ENCODE data around the gene CDH22. TPM values are rescaled to one million over a fixed set of nuclear protein-coding genes. Genes with fewer than 3 reads are reported as not detected.
A peak's percentile ranks its signal among the peaks of the same experiment; 100 is the strongest.

Gene CDH22
- total RNA-seq, 1 donor from 2014 or later: 5.5 TPM

DNA sequence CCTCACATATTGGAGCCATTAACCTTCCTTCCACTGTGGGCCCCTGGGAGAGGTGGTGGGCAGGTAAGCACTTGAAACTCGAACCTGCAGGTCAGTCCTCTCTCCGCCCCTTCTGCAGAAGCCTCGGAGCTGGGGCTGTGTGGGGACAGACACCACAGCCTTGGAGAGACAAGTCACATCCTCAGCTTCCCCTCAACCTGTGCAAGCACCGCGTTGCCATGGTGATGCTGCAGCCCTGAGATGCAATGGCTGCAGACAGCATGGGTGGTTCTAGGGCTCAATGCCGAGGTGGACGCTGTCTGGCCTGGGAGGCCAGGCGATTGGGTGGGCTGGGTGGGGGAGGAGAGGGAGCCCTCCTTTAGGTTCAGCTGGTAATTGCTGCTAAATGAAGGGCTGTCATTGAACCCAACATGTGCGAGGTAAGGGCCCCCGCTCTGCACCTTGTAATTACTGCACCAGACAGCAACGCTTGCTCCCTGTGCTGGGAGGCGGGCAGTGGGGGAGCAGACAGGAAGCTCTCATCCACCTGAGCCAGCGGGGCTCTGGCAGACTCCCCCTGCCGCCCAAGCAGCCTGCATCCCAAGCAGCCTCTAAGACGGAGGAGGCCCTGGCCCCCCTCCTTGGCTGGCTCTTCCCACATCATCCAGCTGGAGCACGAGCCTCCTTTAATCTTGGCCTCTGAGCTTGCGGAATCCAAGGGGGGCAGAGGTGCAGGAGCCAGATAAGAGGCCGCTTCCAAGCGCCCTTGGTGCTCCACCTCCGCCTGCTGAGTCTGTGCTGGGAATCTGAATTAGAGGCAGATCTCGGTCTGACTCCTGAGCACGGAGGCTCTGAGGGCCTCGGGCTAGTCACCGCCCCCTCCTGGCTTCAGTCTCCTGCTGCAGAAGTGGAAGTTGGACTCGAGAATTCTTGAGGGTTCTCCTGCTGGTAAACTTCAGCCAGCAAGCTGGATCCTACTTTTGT, 39.8 kb upstream of the CDH22 start:
- intact Hi-C loops (cut with DNase I): loop anchor here (5.0 kb wide), 2 partner anchors 216 to 326 kb away; no protein-coding TSS in a partner anchor
- DNase-seq: peak; percentile 56

DNA sequence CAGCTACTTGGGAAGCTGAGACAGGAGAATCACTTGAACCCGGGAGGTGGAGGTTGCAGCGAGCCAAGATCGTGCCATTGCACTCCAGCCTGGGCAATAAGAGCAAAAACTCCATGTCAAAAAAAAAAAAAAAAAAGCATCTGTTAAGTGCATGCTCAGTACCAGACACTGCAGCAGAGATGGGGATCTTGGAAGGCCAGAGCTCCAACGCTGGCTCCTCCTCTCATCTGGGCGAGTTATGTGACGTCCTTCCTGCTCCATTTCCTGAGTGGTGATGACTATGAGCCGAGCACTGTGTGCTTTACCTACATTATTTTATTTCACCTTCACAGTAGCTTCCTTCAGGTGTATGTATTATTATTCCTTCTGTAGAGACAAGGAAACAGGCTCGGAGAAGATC, 38.5 kb upstream of the CDH22 start:
- DNase-seq (no peak), ATAC-seq (ENCODE audit: poor library complexity) (no peak)
- intact Hi-C loops (cut with DNase I): loop anchor here (5.0 kb wide), 2 partner anchors 214 to 324 kb away; no protein-coding TSS in a partner anchor

More for the DNA sequence above, 39.8 kb upstream of the CDH22 start:
- peak; percentile 65 for ATAC-seq (ENCODE audit: poor library complexity)

DNA sequence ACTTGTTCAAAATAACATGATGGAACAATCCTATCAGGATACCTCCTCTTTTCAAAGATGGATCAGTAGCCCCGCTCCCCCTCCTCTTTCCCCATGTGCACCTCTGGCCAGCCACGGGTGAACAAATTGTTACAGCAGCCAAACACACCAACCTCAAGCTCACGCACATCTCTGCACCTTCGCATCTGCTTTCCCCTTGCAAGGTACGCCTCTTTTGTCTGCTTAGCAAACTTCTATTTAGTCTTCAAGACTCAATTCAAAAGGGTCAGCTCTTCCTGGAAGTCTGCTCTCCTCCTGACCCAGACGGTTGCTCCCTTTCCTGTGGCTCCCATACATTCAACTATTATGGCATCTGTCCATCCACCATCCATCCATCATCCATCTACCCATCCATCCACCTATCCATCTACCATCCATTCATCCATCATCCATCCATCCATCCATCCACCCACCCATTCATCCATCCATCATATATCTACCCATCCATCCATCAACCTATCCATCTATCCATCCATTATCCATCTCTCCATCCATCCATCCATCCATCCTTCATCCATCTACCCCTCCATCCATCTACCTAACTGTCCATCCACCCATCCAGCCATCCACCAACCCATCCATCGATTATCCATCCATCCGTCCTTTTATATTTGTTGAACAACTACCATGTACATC, 36.3 kb upstream of the CDH22 start:
- intact Hi-C loops (cut with DNase I): loop anchor here (5.0 kb wide), 2 partner anchors 212 to 322 kb away; no protein-coding TSS in a partner anchor
- ATAC-seq (ENCODE audit: poor library complexity) (no peak), DNase-seq (no peak)

DNA sequence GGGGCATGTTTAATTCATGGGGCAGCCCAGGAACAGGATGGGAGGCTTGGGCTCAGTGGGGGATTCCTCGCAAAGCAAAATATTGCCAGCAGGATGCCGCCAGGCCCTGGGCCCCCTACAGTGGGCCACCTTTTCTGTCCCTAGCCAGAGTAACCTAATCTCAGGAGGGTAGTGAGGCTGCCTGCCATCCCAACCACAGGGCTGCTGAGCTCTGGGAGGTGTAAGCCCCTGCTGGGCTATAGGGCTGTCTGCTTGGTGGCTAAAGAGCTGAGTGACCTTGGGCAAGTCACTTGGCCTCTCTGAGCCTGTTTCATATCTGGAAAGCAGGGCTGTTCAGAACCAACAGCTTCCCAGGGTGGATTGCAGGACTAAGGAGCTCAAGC, 35.7 kb upstream of the CDH22 start:
- intact Hi-C loops (cut with DNase I): no loop called here
- no peak for DNase-seq
- ATAC-seq (ENCODE audit: poor library complexity): no peak

DNA sequence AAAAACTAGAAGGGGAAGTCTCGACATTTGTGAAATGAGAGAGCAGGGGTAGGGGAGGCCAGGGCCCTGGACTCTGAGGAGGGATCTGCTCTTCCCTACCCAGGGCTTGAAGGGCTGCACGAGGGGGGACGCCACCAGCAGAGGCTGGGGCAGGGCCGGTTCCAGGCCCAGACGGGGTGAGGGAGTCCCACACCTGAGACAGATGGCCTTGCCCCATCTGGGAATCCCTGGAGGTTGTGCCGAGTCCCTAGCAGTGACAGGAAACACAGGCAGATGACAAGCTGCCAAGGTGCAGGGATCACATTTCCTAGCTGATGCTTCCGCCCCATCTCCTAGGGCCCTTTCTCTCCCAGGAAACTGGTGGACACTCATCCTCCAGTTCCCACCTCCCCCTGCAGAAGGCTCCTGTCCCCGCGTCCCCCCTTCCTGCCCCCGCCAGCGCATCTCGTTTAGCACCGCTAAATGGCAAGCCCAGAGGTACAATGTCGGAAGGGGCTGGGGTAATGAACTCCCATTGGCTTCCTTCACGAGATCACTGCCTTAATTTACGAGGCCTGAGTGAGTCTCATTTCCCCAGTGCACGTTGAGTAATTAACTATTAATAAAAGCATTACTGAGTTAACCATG, 35.2 kb upstream of the CDH22 start:
- intact Hi-C loops (cut with DNase I): no loop called here
- ATAC-seq (ENCODE audit: poor library complexity) (no peak), DNase-seq (no peak)

DNA sequence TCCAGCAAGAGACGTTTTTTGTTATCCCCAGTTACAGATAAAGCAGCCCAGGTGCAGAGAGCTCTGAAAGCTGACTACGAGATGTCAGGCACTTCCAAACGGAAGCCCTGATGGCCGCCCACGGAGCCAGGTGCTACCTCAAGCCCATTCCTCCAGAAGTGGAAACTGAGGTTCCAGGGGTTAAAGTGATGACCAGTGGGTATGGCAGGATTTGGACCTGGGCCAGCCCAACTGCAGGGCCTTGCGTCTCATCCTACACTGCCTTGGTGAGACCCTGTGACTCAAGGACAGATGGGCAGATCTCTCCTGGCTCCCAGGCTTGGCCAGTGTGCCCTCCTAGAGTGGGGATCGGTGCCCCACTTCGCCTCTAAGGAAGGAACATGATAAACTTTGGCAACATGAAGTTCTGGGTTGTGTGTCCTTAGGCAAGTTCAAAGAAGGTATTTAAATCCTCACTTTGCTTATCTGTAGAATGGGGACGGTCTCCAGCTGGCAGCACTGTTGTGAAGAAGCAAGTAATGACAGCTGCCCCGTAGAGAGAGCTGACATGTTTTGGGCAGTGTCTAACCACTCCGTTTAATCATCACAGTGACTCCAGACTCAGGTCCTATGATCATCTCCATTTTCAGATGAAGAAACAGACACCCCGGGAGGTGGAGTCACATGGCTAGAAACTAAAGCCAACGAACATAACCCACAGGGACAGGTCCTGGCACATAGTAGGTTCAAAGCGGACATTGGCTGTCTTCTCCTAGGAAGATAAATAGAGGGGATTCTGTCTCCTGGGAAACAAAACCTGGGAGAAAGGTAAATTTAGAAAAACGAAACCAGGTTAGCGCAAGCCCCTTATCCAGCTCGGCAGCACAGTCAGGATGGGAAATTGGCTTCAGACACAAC, 34.4 kb upstream of the CDH22 start:
- intact Hi-C loops (cut with DNase I): no loop called here
- DNase-seq (no peak), ATAC-seq (ENCODE audit: poor library complexity) (no peak)

DNA sequence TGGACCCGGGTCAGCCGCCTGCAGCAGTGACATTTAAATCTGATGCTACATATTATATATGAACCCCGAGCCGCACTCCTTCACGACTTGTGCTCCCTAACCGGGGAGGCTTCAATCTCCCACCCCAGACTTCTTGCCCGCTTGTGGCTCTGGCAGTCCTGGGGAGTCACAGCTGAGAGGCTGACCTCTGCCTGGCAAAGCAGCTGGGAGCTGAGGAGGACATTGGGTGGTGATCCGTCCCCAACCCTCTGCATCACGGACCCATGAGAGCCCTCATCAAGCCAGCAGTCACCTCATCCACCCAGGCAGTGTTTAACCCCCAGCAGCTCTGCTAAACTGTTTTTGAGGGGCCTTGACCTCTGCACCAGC, 33.7 kb upstream of the CDH22 start:
- no peak for ATAC-seq (ENCODE audit: poor library complexity)
- no peak for DNase-seq
- intact Hi-C loops (cut with DNase I): no loop called here

DNA sequence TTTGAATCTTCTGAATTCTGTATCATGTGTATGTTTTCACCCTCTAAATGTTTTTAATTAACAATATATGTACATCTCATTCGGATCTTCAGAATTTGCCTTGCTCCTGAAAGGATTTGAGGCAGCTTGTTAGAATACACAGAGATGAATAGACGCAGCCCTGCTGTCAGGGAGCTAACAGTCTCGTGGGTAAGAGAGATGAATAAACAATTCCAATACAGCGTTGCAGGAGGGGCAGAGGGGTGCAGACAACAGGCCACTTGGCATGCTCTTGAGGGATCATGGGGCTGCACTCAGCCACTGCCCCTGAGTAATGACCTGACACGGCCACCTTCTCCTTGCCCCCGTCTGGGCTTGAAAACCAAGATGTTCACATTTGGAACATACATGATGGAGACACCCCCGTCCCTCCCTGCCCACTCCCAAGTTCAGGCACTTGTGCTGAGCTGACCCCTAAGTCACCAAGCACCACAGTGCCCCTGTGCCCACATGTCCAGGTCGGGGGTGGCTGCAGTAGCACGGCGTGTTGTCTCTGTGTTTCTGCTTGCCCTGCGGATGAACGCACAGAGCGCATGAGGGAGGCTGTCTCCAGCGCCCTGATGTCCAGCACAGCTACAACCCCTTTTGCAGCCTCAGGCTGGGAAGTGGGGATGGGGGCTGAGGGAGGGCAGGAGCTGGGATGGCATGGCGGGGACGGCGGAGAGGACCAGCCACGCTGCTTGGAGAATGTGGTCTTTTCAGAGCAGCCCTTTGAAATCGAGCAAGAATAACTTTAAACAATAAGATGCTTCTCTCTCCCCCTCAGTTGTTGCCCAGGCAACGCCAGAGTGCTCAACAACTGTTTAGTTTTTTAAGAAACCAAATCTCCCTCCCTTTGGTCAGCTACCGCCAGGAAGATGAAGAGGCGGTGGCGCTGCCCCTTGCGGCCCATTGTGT, 33.0 kb upstream of the CDH22 start:
- no peak for ATAC-seq (ENCODE audit: poor library complexity)
- intact Hi-C loops (cut with DNase I): no loop called here
- DNase-seq: no peak

DNA sequence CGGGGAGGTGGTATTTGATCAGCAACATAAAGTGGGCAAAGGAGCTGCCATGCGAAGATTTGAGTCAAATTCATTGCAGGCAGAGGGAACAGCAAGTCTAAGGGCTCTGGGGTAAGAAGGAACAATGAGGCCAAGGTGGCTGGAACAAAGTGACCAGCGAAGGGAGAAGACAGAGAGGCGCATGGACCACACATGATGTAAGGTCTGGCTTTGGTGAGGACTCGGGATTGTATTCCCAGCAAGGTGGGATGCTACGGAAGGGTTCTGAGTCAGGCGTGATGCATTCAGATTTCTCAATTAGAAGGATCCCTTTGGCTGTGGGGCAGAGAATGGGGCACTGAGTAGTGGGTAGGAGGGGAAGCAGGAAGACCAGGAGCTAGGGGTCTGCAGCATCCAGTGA, 30.7 kb upstream of the CDH22 start:
- intact Hi-C loops (cut with DNase I): no loop called here
- no peak for ATAC-seq (ENCODE audit: poor library complexity)
- DNase-seq: no peak

DNA sequence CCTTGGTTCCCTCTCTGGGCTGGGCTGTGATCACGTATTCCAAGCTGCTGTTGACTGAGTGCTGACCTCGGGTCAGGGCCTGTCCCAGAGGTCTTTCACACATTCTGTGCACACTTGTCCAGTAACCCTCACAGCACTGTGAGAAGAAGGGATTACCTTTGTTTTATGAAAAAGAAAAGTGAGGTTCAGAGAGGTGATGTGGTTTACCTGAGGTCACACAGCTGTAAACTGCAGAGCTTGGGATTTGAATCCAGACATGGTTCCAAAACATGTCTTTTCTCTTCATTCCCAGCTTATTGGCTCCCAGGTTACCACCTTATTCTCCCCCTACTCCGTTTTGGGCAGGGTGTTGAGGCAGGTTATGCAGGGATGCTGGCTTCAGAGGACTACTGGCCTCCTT, 28.4 kb upstream of the CDH22 start:
- DNase-seq (no peak), ATAC-seq (ENCODE audit: poor library complexity) (no peak)
- intact Hi-C loops (cut with DNase I): no loop called here

DNA sequence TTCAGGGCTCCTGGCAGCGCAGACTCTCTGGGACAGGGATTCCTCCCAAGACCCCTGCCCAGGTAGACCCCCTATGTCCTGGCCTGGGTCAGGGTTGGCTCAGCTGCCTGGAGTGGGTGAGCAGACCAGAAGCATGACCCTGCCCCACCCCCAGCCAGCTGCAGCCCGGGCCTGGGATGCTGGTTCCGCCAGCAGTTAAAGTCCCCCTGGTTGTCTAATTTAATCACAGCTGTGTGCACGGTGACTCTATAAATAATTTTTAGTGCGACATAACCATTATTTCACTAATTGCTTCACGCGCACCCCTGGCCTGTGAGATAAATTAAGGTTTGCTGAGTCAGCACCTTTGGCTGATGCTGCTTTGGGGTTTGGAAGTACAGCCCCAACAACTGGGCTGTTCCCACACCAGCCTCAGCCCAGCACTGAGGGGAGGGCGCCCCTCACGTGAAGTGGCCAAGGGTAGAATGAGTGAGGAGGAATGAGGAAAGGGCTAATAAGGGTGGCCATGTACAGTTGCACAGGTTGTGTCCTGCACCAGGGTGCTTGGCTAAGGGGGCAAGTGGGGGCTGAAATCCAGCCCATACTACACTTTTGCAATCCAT, 26.1 kb upstream of the CDH22 start:
- intact Hi-C loops (cut with DNase I): no loop called here
- no peak for ATAC-seq (ENCODE audit: poor library complexity)

DNA sequence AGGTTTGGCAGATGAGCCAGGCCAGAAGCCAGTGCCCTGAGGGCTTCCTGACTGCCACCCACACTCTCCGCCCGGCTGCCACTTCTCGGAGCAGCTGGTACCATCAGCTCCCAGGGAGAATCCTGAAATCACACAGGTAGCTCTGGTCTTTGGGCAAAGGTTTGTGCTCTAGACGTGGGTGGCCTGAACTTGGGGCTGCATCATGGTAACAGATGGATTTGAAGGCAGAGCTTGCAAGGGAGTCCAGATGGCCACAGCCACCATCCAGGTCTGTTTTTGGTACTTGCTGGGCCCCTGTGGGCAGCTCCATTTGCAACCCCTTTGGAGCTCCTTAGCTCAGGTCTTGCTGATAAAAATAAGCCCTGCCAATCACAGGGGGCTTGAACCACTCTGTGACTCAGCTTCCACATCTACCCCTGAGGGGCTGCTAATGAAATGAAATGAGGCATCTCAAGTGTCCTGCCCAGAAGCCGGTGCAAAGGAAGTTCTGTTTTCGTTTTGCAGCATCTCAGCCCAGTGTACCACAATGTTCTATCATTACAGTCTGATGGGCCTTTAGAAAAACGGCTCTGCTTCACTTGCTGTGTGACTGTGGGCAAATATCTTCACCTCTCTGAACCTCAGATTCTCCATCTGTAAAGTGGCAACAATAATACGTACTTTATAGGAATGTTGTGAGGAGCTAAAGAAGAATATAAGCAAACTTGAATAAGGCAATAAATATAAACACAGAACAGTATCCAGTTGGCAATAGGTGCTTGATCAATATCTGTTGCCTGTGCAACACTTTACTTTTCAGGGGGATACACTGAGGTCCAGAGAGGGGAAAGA, 25.1 kb upstream of the CDH22 start:
- intact Hi-C loops (cut with DNase I): no loop called here
- peak; percentile 58 for DNase-seq
- peak; percentile 83 for ATAC-seq (ENCODE audit: poor library complexity)

More for the DNA sequence above, 26.1 kb upstream of the CDH22 start:
- no peak for DNase-seq

DNA sequence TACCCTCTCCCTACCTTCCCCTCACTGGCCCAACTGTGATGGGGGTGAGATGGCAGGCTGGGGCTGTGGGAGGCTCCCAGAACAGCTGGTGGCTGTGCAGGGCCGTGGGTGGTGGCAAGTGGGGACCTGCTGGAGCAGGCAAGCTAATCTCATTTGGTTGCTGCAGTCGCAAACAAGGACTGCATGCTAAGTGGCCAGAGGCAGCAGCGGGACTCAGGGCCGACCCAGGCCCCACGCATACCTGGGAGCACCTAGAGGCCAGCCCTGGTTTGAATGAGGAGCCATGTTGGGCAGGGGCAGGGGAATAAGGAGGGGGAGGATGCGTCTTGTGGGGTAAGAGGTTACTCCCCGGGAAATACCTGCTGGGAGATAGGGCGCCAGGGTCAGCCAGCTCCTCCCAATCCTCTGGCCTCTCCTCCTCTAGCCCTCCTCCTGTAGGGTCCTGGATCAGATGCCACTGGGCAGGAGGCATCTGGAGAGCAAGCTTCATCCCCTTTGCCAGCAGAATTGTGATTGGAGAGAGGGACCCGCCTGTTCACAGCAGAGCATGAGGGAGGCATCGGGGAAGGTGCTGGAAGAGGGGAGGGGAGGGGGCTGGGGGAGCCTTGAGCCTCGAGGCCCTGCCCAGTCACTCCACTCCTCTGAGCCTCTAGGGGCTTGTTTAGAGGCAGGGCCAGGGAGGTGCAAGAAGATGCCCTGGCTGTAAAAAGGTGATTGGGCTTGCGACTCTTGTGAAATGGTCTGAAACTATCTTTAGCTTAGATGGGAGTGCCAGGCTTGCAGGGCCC, 24.3 kb upstream of the CDH22 start:
- DNase-seq (no peak), ATAC-seq (ENCODE audit: poor library complexity) (no peak)
- intact Hi-C loops (cut with DNase I): no loop called here

DNA sequence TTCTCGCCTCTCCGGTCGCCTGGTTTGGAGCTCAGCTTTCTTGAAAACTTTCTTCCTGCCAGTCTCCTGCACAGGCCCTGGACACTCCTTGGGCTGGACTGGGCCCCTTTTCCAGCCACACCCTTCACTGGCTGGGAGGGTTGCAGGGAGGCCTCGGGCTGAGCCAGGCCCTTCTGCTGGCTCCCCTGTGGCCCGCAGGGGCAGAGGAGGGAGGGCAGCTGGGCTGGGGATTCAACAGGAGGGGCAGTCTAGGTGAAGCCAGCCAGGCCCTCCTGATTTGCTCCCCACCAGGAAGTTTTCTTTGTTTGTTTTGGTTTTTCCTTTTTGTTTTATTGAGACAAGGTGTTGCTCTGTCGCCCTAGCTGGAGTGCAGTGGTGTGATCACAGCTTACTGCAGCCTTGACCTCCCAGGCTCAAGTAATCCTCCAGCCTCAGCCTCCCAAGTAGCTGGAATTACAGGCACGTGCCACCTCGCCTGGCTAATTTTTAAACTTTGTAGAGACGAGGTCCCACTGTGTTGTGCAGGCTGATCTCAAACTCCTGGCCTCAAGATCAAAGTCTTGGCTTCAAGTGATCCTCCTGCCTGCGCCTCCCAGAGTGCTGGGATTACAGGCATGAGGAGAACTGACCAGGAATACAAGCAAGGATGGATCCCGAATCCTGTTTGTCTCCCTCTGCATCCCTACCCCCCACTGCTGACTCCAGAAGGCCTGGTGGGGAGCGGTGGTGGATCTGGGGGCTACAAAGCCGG, 23.5 kb upstream of the CDH22 start:
- intact Hi-C loops (cut with DNase I): no loop called here
- DNase-seq: no peak
- ATAC-seq (ENCODE audit: poor library complexity): no peak

DNA sequence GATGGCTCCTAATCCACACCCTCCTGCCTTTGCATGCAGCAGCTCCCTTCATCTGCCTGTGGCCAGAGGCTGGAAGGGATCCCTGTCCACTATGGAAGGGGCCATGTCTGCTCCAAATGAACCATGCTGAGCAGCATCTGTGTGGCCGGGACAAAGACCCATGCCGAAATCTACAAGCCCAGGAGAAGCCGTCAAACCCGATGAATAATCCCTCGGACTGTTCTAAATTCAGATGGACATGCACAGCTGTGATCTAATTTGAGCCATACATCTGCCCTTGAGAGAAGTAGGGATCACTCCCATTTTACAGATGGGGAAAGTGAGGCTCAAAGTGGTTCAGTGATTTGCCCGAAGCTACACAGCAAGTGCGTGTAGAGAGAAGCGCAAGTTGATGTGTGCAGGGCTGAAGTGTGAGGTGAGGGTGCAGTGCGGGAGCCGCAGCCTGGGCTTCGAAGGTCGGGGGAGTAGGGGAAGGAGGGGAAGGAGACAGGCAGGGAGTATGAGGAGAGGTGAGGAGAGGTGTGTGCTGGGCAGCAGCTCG, 22.6 kb upstream of the CDH22 start:
- no peak for ATAC-seq (ENCODE audit: poor library complexity)
- intact Hi-C loops (cut with DNase I): no loop called here
- DNase-seq: no peak
